Measurements from ENCODE around the gene MEGF10. TPM values are rescaled to one million over a fixed set of nuclear protein-coding genes. Genes with fewer than 3 reads are reported as not detected.
"Not testable (repeated sequence)": the region's sequence is repeated elsewhere in the genome, so short reads cannot be mapped to it uniquely, and the experiment has no call there.

The MEGF10 gene
- polyA plus RNA-seq, 4 donors: 0.31 to 0.35 TPM; not detected in 2

DNA sequence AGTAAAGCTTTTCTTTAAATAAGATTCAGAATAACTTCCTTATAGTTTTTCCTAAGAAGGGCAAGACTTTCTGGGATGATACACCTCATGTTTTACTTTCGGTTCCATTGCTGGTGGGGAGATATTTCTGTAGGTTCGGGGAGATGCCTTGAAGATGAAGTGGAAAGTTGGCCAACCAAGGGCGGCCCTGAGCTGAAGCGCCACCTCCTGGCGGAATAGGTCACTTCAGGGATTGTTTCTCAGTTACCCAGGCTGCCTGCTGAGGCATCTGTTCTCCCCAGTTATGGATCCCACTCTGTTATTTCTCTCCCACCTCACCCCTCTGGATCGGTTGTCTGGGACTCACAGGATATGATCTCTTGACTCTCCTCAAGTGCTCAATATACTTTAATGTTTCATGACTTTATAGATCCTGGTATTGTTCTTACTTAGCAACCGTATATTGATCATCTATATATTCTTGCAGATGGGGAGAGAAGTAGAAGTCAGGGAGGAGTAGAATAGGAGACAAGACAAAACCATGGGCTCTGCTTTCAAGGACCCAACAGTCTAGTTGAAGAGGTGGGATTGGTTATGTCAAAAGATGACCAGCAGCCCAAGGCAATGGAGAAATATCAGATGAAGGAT, 23.4 kb downstream of the MEGF10 start:
- FAIRE-seq: no peak
- H3K27me3 ChIP-seq (ENCODE audit: control insufficient read depth in 3 of 3, insufficient read depth in 3 of 3, low read length in 3 of 3): no peaks in the 10 kb centered on the region
- H3K4me3 ChIP-seq (ENCODE audit: low read depth in 1 of 3, low read length in 3 of 3): no peak overlapping the region
- no peak overlapping the region for H3K27ac ChIP-seq (ENCODE audit: low read depth in 1 of 3, low read length in 2 of 3)
- no peaks in the 10 kb centered on the region for H3K36me3 ChIP-seq (ENCODE audit: control insufficient read depth in 3 of 3, insufficient read depth in 2 of 3, low read depth in 1 of 3, low read length in 3 of 3)
- H3K4me1 ChIP-seq (ENCODE audit: control insufficient read depth in 3 of 3, insufficient read depth in 2 of 3, low read depth in 1 of 3, low read length in 2 of 3): peaks cover 0 to 4% (median 0%) of the 10 kb centered on the region in 3 donors
- no peaks in the 10 kb centered on the region for H3K9me3 ChIP-seq (ENCODE audit: control insufficient read depth in 2 of 2, insufficient read depth in 1 of 2, low read depth in 1 of 2, low read length in 1 of 2)
- peak; percentile 54 to 59 for DNase-seq
- 37 to 47% (median 42%) methylated on average over 7 of the region's 7 CpGs for WGBS, 3 donors

DNA sequence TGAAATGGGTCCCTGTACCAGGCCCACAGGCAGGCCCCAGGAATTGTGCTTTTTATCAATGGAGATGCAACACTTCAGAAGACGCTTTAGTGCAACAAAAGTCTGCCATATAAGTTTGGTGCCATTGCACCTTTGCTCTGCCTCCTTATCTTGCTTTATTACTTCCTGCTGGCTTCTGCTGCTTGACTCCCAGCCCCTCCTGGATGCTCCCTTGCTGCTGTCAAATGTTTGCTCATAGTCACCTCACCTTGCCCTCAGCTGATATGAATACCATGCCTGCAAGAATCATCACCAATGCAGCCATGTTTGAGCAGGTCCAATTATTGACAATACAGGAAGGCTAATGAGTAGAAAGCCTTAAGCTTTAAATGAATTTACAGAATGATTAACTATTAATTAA, 25.4 kb downstream of the MEGF10 start:
- Histone ChIP-seq H3K36me3 (ENCODE audit: control insufficient read depth in 3 of 3, insufficient read depth in 2 of 3, low read depth in 1 of 3, low read length in 3 of 3) (no peaks in the 10 kb centered on the region), H3K9me3 (ENCODE audit: control insufficient read depth in 2 of 2, insufficient read depth in 1 of 2, low read depth in 1 of 2, low read length in 1 of 2) (no peaks in the 10 kb centered on the region), H3K27ac (ENCODE audit: low read depth in 1 of 3, low read length in 2 of 3) (no peak overlapping the region), H3K4me1 (ENCODE audit: control insufficient read depth in 3 of 3, insufficient read depth in 2 of 3, low read depth in 1 of 3, low read length in 2 of 3) (peaks cover 0 to 4% (median 0%) of the 10 kb centered on the region in 3 donors), H3K4me3 (ENCODE audit: low read depth in 1 of 3, low read length in 3 of 3) (no peak overlapping the region), H3K27me3 (ENCODE audit: control insufficient read depth in 3 of 3, insufficient read depth in 3 of 3, low read length in 3 of 3) (no peaks in the 10 kb centered on the region)
- WGBS, 3 donors: 16 to 75% (median 59%) methylated on average over 1 of the region's 1 CpG
- no peak for FAIRE-seq
- DNase-seq: peak; percentile 67 to 73

DNA sequence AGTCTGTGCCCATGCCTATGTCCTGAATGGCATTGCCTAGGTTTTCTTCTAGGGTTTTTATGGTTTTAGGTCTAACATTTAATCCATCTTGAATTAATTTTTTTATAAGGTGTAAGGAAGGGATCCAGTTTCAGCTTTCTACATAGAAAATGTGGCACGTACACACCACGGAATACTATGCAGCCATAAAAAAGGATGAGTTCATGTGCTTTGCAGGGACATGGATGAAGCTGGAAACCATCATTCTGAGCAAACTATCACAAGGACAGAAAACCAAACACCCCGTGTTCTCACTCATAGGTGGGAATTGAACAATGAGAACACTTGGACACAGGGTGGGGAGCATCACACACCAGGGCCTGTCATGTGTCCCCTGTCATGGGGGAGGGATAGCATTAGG, 26.8 kb downstream of the MEGF10 start:
- not testable (repeated sequence) for FAIRE-seq; DNase-seq; H3K4me3 ChIP-seq (ENCODE audit: low read depth in 1 of 3, low read length in 3 of 3); H3K27ac ChIP-seq (ENCODE audit: low read depth in 1 of 3, low read length in 2 of 3); H3K27me3 ChIP-seq (ENCODE audit: control insufficient read depth in 3 of 3, insufficient read depth in 3 of 3, low read length in 3 of 3); H3K9me3 ChIP-seq (ENCODE audit: control insufficient read depth in 2 of 2, insufficient read depth in 1 of 2, low read depth in 1 of 2, low read length in 1 of 2); H3K4me1 ChIP-seq (ENCODE audit: control insufficient read depth in 3 of 3, insufficient read depth in 2 of 3, low read depth in 1 of 3, low read length in 2 of 3); H3K36me3 ChIP-seq (ENCODE audit: control insufficient read depth in 3 of 3, insufficient read depth in 2 of 3, low read depth in 1 of 3, low read length in 3 of 3)
- 89 to 97% (median 92%) methylated on average over 3 of the region's 3 CpGs for WGBS, 3 donors

DNA sequence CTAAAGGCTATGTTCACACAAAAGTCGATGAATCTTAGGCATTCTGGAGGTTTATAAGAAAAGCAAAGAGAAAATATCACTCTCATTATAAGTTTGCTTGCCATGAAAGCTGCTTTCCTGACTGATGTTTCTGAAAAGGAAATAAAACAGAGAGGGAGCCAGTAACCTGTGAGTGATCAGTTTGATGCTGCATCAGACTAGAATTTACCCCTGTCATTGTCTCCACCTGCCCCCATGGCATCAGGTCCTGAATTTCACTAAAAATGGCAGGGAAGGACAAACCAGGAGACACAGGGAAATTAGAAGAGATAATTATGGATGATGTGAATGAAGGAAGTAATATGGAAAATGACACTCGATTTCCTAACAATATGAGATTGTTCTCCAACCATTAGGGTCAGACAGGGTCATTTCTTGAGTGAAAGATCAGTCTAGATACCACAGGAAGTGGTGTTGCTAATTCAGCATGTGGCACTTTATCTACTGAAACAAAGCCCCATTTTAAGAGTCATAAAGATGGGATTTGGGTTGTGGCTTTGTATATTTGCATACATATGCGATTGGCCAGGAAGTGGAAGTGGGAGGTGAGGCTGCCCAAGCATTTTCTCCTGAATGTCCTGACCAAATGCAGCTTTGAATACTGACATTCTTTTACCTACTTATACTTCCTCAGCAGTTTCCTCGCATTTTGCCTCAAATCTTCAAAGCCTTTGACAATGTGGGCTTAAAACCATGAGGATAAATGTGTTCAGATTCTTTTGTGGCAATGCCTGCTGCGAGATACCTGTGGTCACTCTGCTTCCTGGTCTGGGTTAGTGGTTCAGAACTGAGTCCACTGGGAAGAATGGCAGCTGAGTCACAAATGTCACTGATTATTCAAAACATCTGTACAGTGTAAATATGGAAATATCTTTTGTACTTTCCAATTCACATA, 29.7 kb downstream of the MEGF10 start:
- no peaks in the 10 kb centered on the region for H3K27me3 ChIP-seq (ENCODE audit: control insufficient read depth in 3 of 3, insufficient read depth in 3 of 3, low read length in 3 of 3)
- no peaks in the 10 kb centered on the region for H3K36me3 ChIP-seq (ENCODE audit: control insufficient read depth in 3 of 3, insufficient read depth in 2 of 3, low read depth in 1 of 3, low read length in 3 of 3)
- no peaks in the 10 kb centered on the region for H3K9me3 ChIP-seq (ENCODE audit: control insufficient read depth in 2 of 2, insufficient read depth in 1 of 2, low read depth in 1 of 2, low read length in 1 of 2)
- 39 to 49% (median 48%) methylated on average over 5 of the region's 5 CpGs for WGBS, 3 donors
- no peak overlapping the region for H3K27ac ChIP-seq (ENCODE audit: low read depth in 1 of 3, low read length in 2 of 3)
- FAIRE-seq: no peak
- no peak overlapping the region for H3K4me3 ChIP-seq (ENCODE audit: low read depth in 1 of 3, low read length in 3 of 3)
- peak in 1 of 2 donors; percentile 9 for DNase-seq
- H3K4me1 ChIP-seq (ENCODE audit: control insufficient read depth in 3 of 3, insufficient read depth in 2 of 3, low read depth in 1 of 3, low read length in 2 of 3): peaks cover 0 to 4% (median 0%) of the 10 kb centered on the region in 3 donors

DNA sequence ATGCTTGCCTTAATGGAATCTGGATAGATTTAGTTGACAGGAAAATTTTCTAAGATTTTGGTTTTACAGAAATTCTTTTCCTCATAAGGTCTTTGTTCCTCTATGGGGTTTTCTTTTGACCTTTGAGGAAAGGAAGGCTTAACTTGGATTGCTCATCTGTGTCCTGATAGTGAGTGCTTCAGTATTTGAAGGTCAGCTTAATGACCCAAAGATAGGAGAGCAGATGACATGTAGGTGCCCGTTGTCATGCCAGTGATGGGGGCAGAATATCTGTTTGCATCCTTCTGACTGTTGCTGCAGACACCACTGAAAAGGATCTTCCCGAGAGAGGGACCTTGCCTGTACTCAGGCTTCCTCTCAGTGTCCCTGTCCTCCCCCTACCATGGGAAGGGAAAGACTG, 30.9 kb downstream of the MEGF10 start:
- H3K4me1 ChIP-seq (ENCODE audit: control insufficient read depth in 3 of 3, insufficient read depth in 2 of 3, low read depth in 1 of 3, low read length in 2 of 3): no peaks in the 10 kb centered on the region
- no peaks in the 10 kb centered on the region for H3K36me3 ChIP-seq (ENCODE audit: control insufficient read depth in 3 of 3, insufficient read depth in 2 of 3, low read depth in 1 of 3, low read length in 3 of 3)
- WGBS, 3 donors: 93 to 95% (median 94%) methylated on average over 2 of the region's 2 CpGs
- no peaks in the 10 kb centered on the region for H3K9me3 ChIP-seq (ENCODE audit: control insufficient read depth in 2 of 2, insufficient read depth in 1 of 2, low read depth in 1 of 2, low read length in 1 of 2)
- no peaks in the 10 kb centered on the region for H3K27me3 ChIP-seq (ENCODE audit: control insufficient read depth in 3 of 3, insufficient read depth in 3 of 3, low read length in 3 of 3)
- FAIRE-seq: no peak
- no peak overlapping the region for H3K4me3 ChIP-seq (ENCODE audit: low read depth in 1 of 3, low read length in 3 of 3)
- H3K27ac ChIP-seq (ENCODE audit: low read depth in 1 of 3, low read length in 2 of 3): no peak overlapping the region
- DNase-seq: no peak

DNA sequence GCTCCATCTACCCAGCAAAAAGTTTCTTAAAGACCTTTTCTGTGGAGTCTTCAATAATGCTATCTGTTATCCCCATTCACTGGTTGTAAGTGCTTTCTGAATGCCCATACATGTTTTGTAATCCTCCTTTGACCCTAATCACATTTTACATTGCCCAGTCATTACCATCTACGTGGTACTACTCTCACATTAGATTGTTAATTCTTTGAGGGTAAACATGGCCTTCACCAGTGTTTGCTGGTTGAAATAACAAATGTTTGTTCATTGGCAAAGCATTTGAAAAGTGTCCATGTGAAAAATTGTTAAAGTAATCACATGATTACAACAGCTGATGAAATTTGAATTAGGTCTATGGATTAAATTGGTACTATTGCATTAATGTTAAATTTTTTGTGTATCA, 31.8 kb downstream of the MEGF10 start:
- H3K4me1 ChIP-seq (ENCODE audit: control insufficient read depth in 3 of 3, insufficient read depth in 2 of 3, low read depth in 1 of 3, low read length in 2 of 3): no peaks in the 10 kb centered on the region
- no peak for FAIRE-seq
- 43 to 71% (median 67%) methylated on average over 1 of the region's 1 CpG for WGBS, 3 donors

DNA sequence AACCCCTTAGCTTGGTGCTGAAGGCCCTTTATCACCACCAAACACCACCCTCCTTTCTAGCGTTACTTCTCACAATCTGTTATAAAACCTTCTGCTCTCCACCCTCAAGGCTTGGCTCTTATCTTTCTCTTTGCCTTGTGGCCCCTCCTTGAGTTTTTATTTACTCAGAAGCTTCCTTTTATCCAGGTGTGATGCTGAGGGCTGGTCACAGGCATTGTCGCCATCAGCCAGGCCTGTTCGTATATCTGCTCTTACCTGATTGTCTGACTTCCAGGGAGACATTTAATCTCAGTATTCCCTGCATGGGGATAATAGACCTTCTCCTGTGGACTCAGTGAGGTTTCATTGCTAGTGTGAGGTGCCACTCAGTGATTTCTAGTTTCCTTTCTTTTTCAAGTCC, 34.2 kb downstream of the MEGF10 start:
- Histone ChIP-seq H3K27ac (ENCODE audit: low read depth in 1 of 3, low read length in 2 of 3) (no peak overlapping the region), H3K27me3 (ENCODE audit: control insufficient read depth in 3 of 3, insufficient read depth in 3 of 3, low read length in 3 of 3) (no peaks in the 10 kb centered on the region), H3K4me1 (ENCODE audit: control insufficient read depth in 3 of 3, insufficient read depth in 2 of 3, low read depth in 1 of 3, low read length in 2 of 3) (no peaks in the 10 kb centered on the region), H3K36me3 (ENCODE audit: control insufficient read depth in 3 of 3, insufficient read depth in 2 of 3, low read depth in 1 of 3, low read length in 3 of 3) (no peaks in the 10 kb centered on the region), H3K4me3 (ENCODE audit: low read depth in 1 of 3, low read length in 3 of 3) (no peak overlapping the region), H3K9me3 (ENCODE audit: control insufficient read depth in 2 of 2, insufficient read depth in 1 of 2, low read depth in 1 of 2, low read length in 1 of 2) (no peaks in the 10 kb centered on the region)
- FAIRE-seq (no peak), DNase-seq (no peak)
- WGBS, 3 donors: 70 to 87% (median 78%) methylated on average over 3 of the region's 3 CpGs

More for the DNA sequence above, 31.8 kb downstream of the MEGF10 start:
- Histone ChIP-seq H3K27me3 (ENCODE audit: control insufficient read depth in 3 of 3, insufficient read depth in 3 of 3, low read length in 3 of 3) (no peaks in the 10 kb centered on the region), H3K9me3 (ENCODE audit: control insufficient read depth in 2 of 2, insufficient read depth in 1 of 2, low read depth in 1 of 2, low read length in 1 of 2) (no peaks in the 10 kb centered on the region), H3K4me3 (ENCODE audit: low read depth in 1 of 3, low read length in 3 of 3) (no peak overlapping the region), H3K27ac (ENCODE audit: low read depth in 1 of 3, low read length in 2 of 3) (no peak overlapping the region), H3K36me3 (ENCODE audit: control insufficient read depth in 3 of 3, insufficient read depth in 2 of 3, low read depth in 1 of 3, low read length in 3 of 3) (no peaks in the 10 kb centered on the region)
- no peak for DNase-seq

DNA sequence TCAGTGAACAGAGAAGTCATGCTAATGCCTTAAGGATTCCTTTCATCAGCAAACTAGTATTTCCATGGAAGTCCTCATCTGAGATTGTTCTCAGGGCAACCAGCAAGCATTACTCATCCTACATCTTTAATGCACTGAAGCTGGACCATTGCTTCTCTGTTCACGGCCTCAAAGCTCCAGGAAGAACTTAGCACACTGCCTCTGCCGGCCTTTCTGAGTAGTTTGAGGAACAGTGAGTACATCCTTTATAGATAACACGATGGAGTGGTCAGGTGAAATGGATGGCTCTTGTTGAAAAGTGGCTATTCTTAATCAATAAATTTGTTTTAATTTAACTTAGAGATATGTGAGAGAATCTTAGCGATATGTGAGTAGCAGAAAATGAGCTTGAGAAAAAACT, 35.8 kb downstream of the MEGF10 start:
- no peak for FAIRE-seq

More for the DNA sequence above, 35.8 kb downstream of the MEGF10 start:
- Histone ChIP-seq H3K4me1 (ENCODE audit: control insufficient read depth in 3 of 3, insufficient read depth in 2 of 3, low read depth in 1 of 3, low read length in 2 of 3) (no peaks in the 10 kb centered on the region), H3K36me3 (ENCODE audit: control insufficient read depth in 3 of 3, insufficient read depth in 2 of 3, low read depth in 1 of 3, low read length in 3 of 3) (no peaks in the 10 kb centered on the region), H3K9me3 (ENCODE audit: control insufficient read depth in 2 of 2, insufficient read depth in 1 of 2, low read depth in 1 of 2, low read length in 1 of 2) (no peaks in the 10 kb centered on the region), H3K4me3 (ENCODE audit: low read depth in 1 of 3, low read length in 3 of 3) (no peak overlapping the region), H3K27me3 (ENCODE audit: control insufficient read depth in 3 of 3, insufficient read depth in 3 of 3, low read length in 3 of 3) (no peaks in the 10 kb centered on the region), H3K27ac (ENCODE audit: low read depth in 1 of 3, low read length in 2 of 3) (no peak overlapping the region)
- 75 to 85% (median 84%) methylated on average over 4 of the region's 4 CpGs for WGBS, 3 donors
- DNase-seq: no peak
